K562 (cell line): ENCODE results near the gene GMPR2. TPM values are rescaled to one million over a fixed set of nuclear protein-coding genes. Genes with fewer than 3 reads are reported as not detected.
A peak's percentile ranks its signal among the peaks of the same experiment; 100 is the strongest.

Source experiments
- BCOR ChIP-seq: fragments of 450-650 bp; IDR thresholded peaks from 2 replicates; pipeline ENCODE4 v1.6.1; 2016
- CEBPG ChIP-seq, 3 experiments: fragments of 200-800 bp in 1 of 3; sonication (Bioruptor generic) in 1 of 3; sonication (generic) in 1 of 3; formaldehyde crosslinking in 1 of 3; IDR thresholded peaks in 2 of 3; conservative IDR thresholded peaks in 1 of 3; 2 replicates each; pipeline versions ENCODE4 v1.6.1 to v1.8.0; 2016 to 2022; ENCODE audit warnings: missing compliant biosample characterization in 2 of 3, missing genetic modification characterization in 2 of 3, mild to moderate bottlenecking in 1 of 3, missing genetic modification reagents in 1 of 3
- ELF4 ChIP-seq: fragments of 450-650 bp; formaldehyde crosslinking; IDR thresholded peaks from 2 replicates; pipeline ENCODE4 v1.4.0; 2022; ENCODE audit warnings: missing genetic modification characterization
- HDAC1 ChIP-seq, 2 experiments: fragments of 450-650 bp; IDR thresholded peaks; 2 replicates each; pipeline ENCODE4 v1.6.1; 2016 to 2017; ENCODE audit warnings: inconsistent platforms in 1 of 2, mild to moderate bottlenecking in 1 of 2, moderate library complexity in 1 of 2
- HMG20A ChIP-seq: fragments of 450-650 bp; formaldehyde crosslinking; conservative IDR thresholded peaks from 2 replicates; pipeline ENCODE4 v1.4.0; 2020; ENCODE audit warnings: mild to moderate bottlenecking, mixed read lengths
- KDM5B ChIP-seq: fragments of 200-600 bp; sonication (generic); IDR thresholded peaks from 2 replicates; pipeline ENCODE4 v1.6.1; 2012; ENCODE audit warnings: low read depth, mild to moderate bottlenecking, moderate library complexity, low read length, control low read depth, inconsistent platforms; ENCODE audit not compliant: insufficient replicate concordance
- MTA3 ChIP-seq: fragments of 450-650 bp; formaldehyde crosslinking; IDR thresholded peaks from 2 replicates; pipeline ENCODE4 v1.6.1; 2017; ENCODE audit warnings: mild to moderate bottlenecking, borderline replicate concordance
- MYC ChIP-seq, 2 experiments: fragments of 250-450 bp in 1 of 2; sonication (Bioruptor Pico) in 1 of 2; IDR thresholded peaks; 2 replicates each; pipeline versions ENCODE4 v1.5.1 to v1.6.1; 2012 to 2021; ENCODE audit warnings: low read depth in 2 of 2, borderline replicate concordance in 1 of 2, improper control_type of control experiment in 1 of 2, low read length in 1 of 2, mild to moderate bottlenecking in 1 of 2, moderate library complexity in 1 of 2
- SIN3A ChIP-seq, 2 experiments: fragments of 150-350 bp in 1 of 2; IDR thresholded peaks; 2 replicates each; pipeline ENCODE4 v1.6.1; 2011 to 2016; ENCODE audit warnings: borderline replicate concordance in 2 of 2, low read depth in 2 of 2, low read length in 2 of 2, mild to moderate bottlenecking in 2 of 2, moderate library complexity in 2 of 2; ENCODE audit not compliant: control insufficient read depth in 1 of 2
- SIN3B ChIP-seq: fragments of 450-650 bp; IDR thresholded peaks from 2 replicates; pipeline ENCODE4 v1.6.1; 2017; ENCODE audit warnings: low read depth, mild to moderate bottlenecking, moderate library complexity
- ZC3H4 ChIP-seq: sonication (generic); formaldehyde crosslinking; IDR thresholded peaks from 2 replicates; pipeline ENCODE4 v1.9.0; 2021; ENCODE audit warnings: missing genetic modification reagents, borderline replicate concordance
- ZNF24 ChIP-seq: fragments of 450-650 bp; IDR thresholded peaks from 2 replicates; pipeline ENCODE4 v1.6.1; 2016
- ZNF311 ChIP-seq: fragments of 250-450 bp; sonication (Bioruptor Pico); IDR thresholded peaks from 2 replicates; pipeline ENCODE4 v1.4.0; 2020; ENCODE audit warnings: mild to moderate bottlenecking, moderate library complexity
- polyA plus RNA-seq, 8 experiments: library from polyadenylated mRNA; depleted of rRNA in 4 of 8; stranded (reverse) in 5 of 8; unstranded in 3 of 8; fragments of >200 nt; fragmentation: Nextera tagmentation in 2 of 8; fragmentation: Illumina TruSeq in 1 of 8; extraction: Ambion mirVana in 2 of 8; extraction: Trizol in 1 of 8; gene quantifications; 2 replicates each; pipeline versions ENCODE4 v1.2.1 to v1.2.3, GENCODE V29; 2011 to 2014; ENCODE audit warnings: inconsistent platforms in 1 of 8, missing spikeins in 1 of 8
- total RNA-seq, 7 experiments: library from RNA; depleted of rRNA in 6 of 7; stranded (reverse); fragments of >200 nt in 6 of 7; fragmentation: Illumina TruSeq in 2 of 7; extraction: Trizol in 2 of 7; gene quantifications; 2 replicates each; pipeline versions ENCODE4 v1.2.1 to v1.2.3, GENCODE V29; 2011 to 2021; ENCODE audit warnings: low replicate concordance in 1 of 7
- TF ChIP-seq, protein P1 (sequence below), 2 experiments: fragments of 250-450 bp in 1 of 2; fragments of 450-650 bp in 1 of 2; sonication (Bioruptor Pico) in 1 of 2; IDR thresholded peaks; 2 replicates each; pipeline versions ENCODE4 v1.6.1 to v1.8.0; 2016 to 2021; ENCODE audit warnings: mild to moderate bottlenecking in 2 of 2, moderate library complexity in 2 of 2, missing compliant biosample characterization in 1 of 2, missing genetic modification characterization in 1 of 2
- TF ChIP-seq, protein P2 (sequence below), 2 experiments: IDR thresholded peaks; 2 replicates each; pipeline ENCODE4 v1.6.1; 2012; ENCODE audit warnings: improper control_type of control experiment in 2 of 2, low read depth in 2 of 2, low read length in 2 of 2, borderline replicate concordance in 1 of 2
- TF ChIP-seq, protein P3 (sequence below): IDR thresholded peaks from 2 replicates; pipeline ENCODE4 v1.6.1; 2011; ENCODE audit warnings: borderline replicate concordance, low read depth, mild to moderate bottlenecking, moderate library complexity, low read length; ENCODE audit not compliant: insufficient read depth, poor library complexity, severe bottlenecking
- TF ChIP-seq, protein P4 (sequence below), 2 experiments: fragments of 450-650 bp in 1 of 2; sonication (generic) in 1 of 2; formaldehyde crosslinking in 1 of 2; IDR thresholded peaks in 1 of 2; conservative IDR thresholded peaks in 1 of 2; 2 replicates each; pipeline versions ENCODE4 v1.6.1 to v1.8.1; 2016 to 2023; ENCODE audit warnings: mild to moderate bottlenecking in 2 of 2, moderate library complexity in 2 of 2, inconsistent platforms in 1 of 2, missing genetic modification reagents in 1 of 2

Gene GMPR2
- total and polyA plus RNA-seq, 9 of the 15 experiments (the other 6 are each of a cell fraction or from before 2014, with no cell fraction given) = 26.4 to 67.4 (median 36.3) TPM

DNA sequence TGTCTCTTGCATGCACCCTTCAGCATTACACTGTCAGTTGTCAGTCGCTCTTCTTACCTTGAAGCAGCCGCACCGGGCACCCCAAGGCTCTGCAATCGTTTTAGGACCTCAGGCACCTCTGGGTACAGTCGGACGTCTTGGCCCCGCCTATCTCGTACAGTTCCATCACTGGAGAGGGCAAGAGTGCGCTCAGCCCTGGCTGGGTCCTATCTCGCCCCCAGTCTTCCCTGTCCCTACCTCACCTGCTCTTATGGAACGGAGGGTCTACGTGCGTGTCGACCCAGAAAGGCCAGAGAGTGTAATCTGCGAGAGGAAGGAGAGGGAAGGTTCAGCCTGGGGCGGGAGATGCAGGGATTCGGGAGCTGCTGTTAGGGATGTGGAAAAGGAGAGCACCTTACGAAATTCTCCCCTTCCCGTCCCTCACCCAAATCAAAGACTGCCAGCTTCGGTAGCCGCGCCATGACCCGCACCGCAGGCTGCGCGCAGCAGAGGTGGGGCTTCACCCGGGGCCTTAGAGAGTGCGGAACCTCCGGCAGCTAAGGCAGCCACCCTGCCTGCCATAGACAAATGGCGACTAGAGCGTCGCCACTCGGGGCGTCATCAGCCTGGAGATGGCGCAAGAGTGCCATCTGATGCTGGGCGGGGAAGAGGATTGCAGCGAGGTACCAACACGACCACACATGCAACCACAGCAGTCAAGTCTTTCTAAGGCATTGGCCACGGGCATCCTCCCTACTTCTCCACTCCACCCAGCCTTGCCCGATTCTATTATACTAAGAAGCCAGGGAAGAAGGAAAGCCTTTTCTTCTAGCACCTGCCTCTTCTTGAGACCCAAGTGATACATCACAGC lies 17.0 kb upstream of the GMPR2 start, which contains the start of gene MDP1 (continued):
- TF ChIP-seq, protein P1, sequence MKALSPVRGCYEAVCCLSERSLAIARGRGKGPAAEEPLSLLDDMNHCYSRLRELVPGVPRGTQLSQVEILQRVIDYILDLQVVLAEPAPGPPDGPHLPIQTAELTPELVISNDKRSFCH (CRISPR knock-in tag; IDR thresholded peaks at IDR 0.05) = no peak
- TF ChIP-seq, protein P1 (tag; IDR thresholded peaks at IDR 0.05) = no peak
- no peak for TF ChIP-seq HMG20A (CRISPR knock-in tag)
- TF ChIP-seq SIN3B = 0 out of 2 replicates have a peak, but pooled peaks have one; percentile 43
- TF ChIP-seq KDM5B = peak; percentile 87
- TF ChIP-seq, protein P2, sequence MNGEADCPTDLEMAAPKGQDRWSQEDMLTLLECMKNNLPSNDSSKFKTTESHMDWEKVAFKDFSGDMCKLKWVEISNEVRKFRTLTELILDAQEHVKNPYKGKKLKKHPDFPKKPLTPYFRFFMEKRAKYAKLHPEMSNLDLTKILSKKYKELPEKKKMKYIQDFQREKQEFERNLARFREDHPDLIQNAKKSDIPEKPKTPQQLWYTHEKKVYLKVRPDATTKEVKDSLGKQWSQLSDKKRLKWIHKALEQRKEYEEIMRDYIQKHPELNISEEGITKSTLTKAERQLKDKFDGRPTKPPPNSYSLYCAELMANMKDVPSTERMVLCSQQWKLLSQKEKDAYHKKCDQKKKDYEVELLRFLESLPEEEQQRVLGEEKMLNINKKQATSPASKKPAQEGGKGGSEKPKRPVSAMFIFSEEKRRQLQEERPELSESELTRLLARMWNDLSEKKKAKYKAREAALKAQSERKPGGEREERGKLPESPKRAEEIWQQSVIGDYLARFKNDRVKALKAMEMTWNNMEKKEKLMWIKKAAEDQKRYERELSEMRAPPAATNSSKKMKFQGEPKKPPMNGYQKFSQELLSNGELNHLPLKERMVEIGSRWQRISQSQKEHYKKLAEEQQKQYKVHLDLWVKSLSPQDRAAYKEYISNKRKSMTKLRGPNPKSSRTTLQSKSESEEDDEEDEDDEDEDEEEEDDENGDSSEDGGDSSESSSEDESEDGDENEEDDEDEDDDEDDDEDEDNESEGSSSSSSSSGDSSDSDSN (IDR thresholded peaks at IDR 0.05; ENCODE audit: borderline replicate concordance in 1 of 2, low read depth in 2 of 2, low read length in 2 of 2) = peak in 1 of 2 experiments; percentile 53; a peak in 1 of 4 replicates
- peak; percentile 96 for TF ChIP-seq CEBPG (CRISPR knock-in tag; IDR thresholded peaks at IDR 0.05)
- peak; percentile 76 to 86 for TF ChIP-seq CEBPG (tag; conservative IDR thresholded peaks at IDR 0.05 in 1 of 2, IDR thresholded peaks at IDR 0.05 in 1 of 2)
- TF ChIP-seq MTA3 = peak; percentile 25; the same call in 1 of the 2 replicates
- no peak for TF ChIP-seq ZNF311 (CRISPR knock-in tag)
- peak in 1 of 2 experiments; percentile 48; a peak in 1 of 4 replicates for TF ChIP-seq HDAC1 (IDR thresholded peaks at IDR 0.05)
- TF ChIP-seq MYC (IDR thresholded peaks at IDR 0.05; ENCODE audit: low read depth, low read length) = peak; percentile 78
- 0 out of 2 replicates have a peak, but pooled peaks have one; percentile 28 for TF ChIP-seq MYC (CRISPR knock-in tag; IDR thresholded peaks at IDR 0.05; ENCODE audit: borderline replicate concordance, low read depth)
- TF ChIP-seq ZNF24 = no peak
- TF ChIP-seq, protein P3, sequence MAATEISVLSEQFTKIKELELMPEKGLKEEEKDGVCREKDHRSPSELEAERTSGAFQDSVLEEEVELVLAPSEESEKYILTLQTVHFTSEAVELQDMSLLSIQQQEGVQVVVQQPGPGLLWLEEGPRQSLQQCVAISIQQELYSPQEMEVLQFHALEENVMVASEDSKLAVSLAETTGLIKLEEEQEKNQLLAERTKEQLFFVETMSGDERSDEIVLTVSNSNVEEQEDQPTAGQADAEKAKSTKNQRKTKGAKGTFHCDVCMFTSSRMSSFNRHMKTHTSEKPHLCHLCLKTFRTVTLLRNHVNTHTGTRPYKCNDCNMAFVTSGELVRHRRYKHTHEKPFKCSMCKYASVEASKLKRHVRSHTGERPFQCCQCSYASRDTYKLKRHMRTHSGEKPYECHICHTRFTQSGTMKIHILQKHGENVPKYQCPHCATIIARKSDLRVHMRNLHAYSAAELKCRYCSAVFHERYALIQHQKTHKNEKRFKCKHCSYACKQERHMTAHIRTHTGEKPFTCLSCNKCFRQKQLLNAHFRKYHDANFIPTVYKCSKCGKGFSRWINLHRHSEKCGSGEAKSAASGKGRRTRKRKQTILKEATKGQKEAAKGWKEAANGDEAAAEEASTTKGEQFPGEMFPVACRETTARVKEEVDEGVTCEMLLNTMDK = peak; percentile 77
- TF ChIP-seq ELF4 (CRISPR knock-in tag) = no peak
- TF ChIP-seq ZC3H4 (CRISPR knock-in tag) = no peak
- TF ChIP-seq, protein P4, sequence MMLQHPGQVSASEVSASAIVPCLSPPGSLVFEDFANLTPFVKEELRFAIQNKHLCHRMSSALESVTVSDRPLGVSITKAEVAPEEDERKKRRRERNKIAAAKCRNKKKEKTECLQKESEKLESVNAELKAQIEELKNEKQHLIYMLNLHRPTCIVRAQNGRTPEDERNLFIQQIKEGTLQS (IDR thresholded peaks at IDR 0.05) = peak; percentile 53
- TF ChIP-seq, protein P4 (CRISPR knock-in tag; conservative IDR thresholded peaks at IDR 0.05) = no peak
- TF ChIP-seq SIN3A (IDR thresholded peaks at IDR 0.05; ENCODE audit: borderline replicate concordance in 2 of 2, control insufficient read depth in 1 of 2, low read depth in 2 of 2, low read length in 2 of 2) = peak in 1 of 2 experiments; percentile 69; a peak in 1 of 4 replicates
- TF ChIP-seq BCOR = no peak
